ENCODE results near the gene SIK2. TPM values are rescaled to one million over a fixed set of nuclear protein-coding genes. Genes with fewer than 3 reads are reported as not detected.

The SIK2 gene
- total and polyA plus RNA-seq, 2 experiments from 2014 or later, result 1.5 to 14.2 TPM

DNA sequence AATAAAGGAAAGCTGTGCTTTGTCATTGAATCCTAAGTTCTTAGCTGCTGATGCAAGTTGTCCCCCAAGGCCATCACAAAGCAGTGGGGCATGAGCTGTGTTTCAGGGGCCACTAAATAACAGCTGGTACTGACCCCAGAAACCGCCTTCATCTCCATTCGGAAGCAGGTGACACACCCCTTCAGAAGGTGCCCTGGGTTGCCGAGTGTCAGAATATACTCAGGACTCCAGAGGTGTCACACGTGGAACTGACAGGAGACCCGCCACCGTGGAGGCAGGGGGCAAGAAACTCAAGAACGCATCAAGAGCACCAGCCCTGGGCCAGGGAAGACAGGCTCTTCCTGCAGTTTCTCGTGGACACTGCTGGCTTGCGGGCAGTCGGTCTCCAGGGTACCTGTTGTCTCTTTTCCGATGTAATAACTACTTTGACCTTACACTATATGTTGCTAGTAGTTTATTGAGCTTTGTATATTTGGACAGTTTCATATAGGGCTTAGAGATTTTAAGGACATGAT lies 122.4 kb downstream of the SIK2 start:
- Histone ChIP-seq H3K4me1 (ENCODE audit: low read depth) (peaks cover 25% of the 10 kb centered on the region), H3K27ac (no peak overlapping the region), H3K4me3 (no peak overlapping the region), H3K9me3 (ENCODE audit: low read depth) (no peaks in the 10 kb centered on the region), H3K36me3 (peaks cover 34% of the 10 kb centered on the region), H3K27me3 (no peaks in the 10 kb centered on the region)
- DNase-seq (ENCODE audit: low read depth in 1 of 2, low spot score in 1 of 2), result no peak
- TF ChIP-seq, protein P1, sequence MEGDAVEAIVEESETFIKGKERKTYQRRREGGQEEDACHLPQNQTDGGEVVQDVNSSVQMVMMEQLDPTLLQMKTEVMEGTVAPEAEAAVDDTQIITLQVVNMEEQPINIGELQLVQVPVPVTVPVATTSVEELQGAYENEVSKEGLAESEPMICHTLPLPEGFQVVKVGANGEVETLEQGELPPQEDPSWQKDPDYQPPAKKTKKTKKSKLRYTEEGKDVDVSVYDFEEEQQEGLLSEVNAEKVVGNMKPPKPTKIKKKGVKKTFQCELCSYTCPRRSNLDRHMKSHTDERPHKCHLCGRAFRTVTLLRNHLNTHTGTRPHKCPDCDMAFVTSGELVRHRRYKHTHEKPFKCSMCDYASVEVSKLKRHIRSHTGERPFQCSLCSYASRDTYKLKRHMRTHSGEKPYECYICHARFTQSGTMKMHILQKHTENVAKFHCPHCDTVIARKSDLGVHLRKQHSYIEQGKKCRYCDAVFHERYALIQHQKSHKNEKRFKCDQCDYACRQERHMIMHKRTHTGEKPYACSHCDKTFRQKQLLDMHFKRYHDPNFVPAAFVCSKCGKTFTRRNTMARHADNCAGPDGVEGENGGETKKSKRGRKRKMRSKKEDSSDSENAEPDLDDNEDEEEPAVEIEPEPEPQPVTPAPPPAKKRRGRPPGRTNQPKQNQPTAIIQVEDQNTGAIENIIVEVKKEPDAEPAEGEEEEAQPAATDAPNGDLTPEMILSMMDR (IDR thresholded peaks at IDR 0.05; ENCODE audit: low read depth, low read length), result no peak

GRCh38 chr11:111725621-111726020 lies 123.4 kb downstream of the SIK2 start:
- DNase-seq (ENCODE audit: low read depth in 1 of 2, low spot score in 1 of 2), result no peak
- TF ChIP-seq, protein P1 (IDR thresholded peaks at IDR 0.05; ENCODE audit: low read depth, low read length), result no peak

DNA sequence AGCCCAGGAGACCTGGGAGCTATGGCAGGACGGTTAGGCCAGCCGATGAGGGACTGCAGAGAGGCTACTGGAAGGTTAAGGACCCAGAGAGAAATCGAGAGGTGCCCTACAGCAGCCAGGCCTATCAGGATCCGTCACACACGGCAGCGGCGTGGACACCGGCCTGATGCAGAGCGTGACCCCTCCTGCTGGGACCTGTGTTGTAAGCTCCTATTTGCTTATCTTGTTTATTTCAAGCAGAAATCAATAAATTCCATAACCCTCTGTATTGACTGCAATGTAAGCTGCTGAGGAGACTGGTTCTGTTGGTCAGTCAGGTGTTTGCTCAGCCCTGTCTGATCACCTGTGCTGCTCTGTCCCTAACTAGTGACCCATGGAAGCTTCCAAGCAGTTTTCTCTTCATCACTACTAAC lies 124.1 kb downstream of the SIK2 start:
- TF ChIP-seq, protein P1 (IDR thresholded peaks at IDR 0.05; ENCODE audit: low read depth, low read length), result no peak
- H3K27ac ChIP-seq, result no peak overlapping the region
- peaks cover 29% of the 10 kb centered on the region for H3K4me1 ChIP-seq (ENCODE audit: low read depth)
- no peaks in the 10 kb centered on the region for H3K9me3 ChIP-seq (ENCODE audit: low read depth)
- peaks cover 24% of the 10 kb centered on the region for H3K36me3 ChIP-seq
- no peak for DNase-seq (ENCODE audit: low read depth in 1 of 2, low spot score in 1 of 2)
- H3K4me3 ChIP-seq, result no peak overlapping the region
- no peaks in the 10 kb centered on the region for H3K27me3 ChIP-seq

More at GRCh38 chr11:111725621-111726020, 123.4 kb downstream of the SIK2 start:
- H3K36me3 ChIP-seq, result peaks cover 25% of the 10 kb centered on the region
- H3K27me3 ChIP-seq, result no peaks in the 10 kb centered on the region
- H3K4me1 ChIP-seq (ENCODE audit: low read depth), result peaks cover 29% of the 10 kb centered on the region
- H3K9me3 ChIP-seq (ENCODE audit: low read depth), result no peaks in the 10 kb centered on the region
- no peak overlapping the region for H3K27ac ChIP-seq
- no peak overlapping the region for H3K4me3 ChIP-seq

GRCh38 chr11:111727431-111727830 lies 125.2 kb downstream of the SIK2 start:
- Histone ChIP-seq H3K9me3 (ENCODE audit: low read depth) (no peaks in the 10 kb centered on the region), H3K27ac (no peak overlapping the region), H3K4me3 (no peak overlapping the region), H3K36me3 (peaks cover 19% of the 10 kb centered on the region), H3K4me1 (ENCODE audit: low read depth) (peaks cover 25% of the 10 kb centered on the region), H3K27me3 (no peaks in the 10 kb centered on the region)
- TF ChIP-seq, protein P1 (IDR thresholded peaks at IDR 0.05; ENCODE audit: low read depth, low read length), result no peak
- no peak for DNase-seq (ENCODE audit: low read depth in 1 of 2, low spot score in 1 of 2)

GRCh38 chr11:111729071-111729830 lies 127.0 kb downstream of the SIK2 start:
- H3K36me3 ChIP-seq, result peaks cover 5% of the 10 kb centered on the region
- H3K9me3 ChIP-seq (ENCODE audit: low read depth), result no peaks in the 10 kb centered on the region
- TF ChIP-seq, protein P1 (IDR thresholded peaks at IDR 0.05; ENCODE audit: low read depth, low read length), result no peak
- H3K4me3 ChIP-seq, result no peak overlapping the region
- H3K27me3 ChIP-seq, result no peaks in the 10 kb centered on the region
- DNase-seq (ENCODE audit: low read depth in 1 of 2, low spot score in 1 of 2), result no peak
- H3K27ac ChIP-seq, result peak overlapping the region; percentile 91
- H3K4me1 ChIP-seq (ENCODE audit: low read depth), result peaks cover 30% of the 10 kb centered on the region
